GM12875 (cell line): ENCODE results near the gene IGFBP2.

Source experiments
- H3K4me3 ChIP-seq: one replicate; pipeline ENCODE4 v1.5.1; 2011; ENCODE audit warnings: low read depth, low read length, control low read depth
- CTCF ChIP-seq: IDR thresholded peaks from 2 replicates; pipeline ENCODE4 v1.5.1; 2011; ENCODE audit warnings: low read depth, mild to moderate bottlenecking, control low read depth, inconsistent platforms, low read length, moderate library complexity, borderline replicate concordance; ENCODE audit not compliant: insufficient read depth

Gene IGFBP2

GRCh38 chr2:216661639-216662375, 28.6 kb downstream of the IGFBP2 start:
- no peak overlapping the region for H3K4me3 ChIP-seq
- peak; percentile 11; the same call in 1 of the 2 replicates for TF ChIP-seq CTCF

- no peak overlapping the region for H3K4me3 ChIP-seq
- no peak for TF ChIP-seq CTCF
Measured at GRCh38 chr2:216663106-216663505, 29.9 kb downstream of the IGFBP2 start.

GRCh38 chr2:216663846-216664245, 30.6 kb downstream of the IGFBP2 start:
- no peak for TF ChIP-seq CTCF
- H3K4me3 ChIP-seq = no peak overlapping the region

- no peak overlapping the region for H3K4me3 ChIP-seq
- TF ChIP-seq CTCF = 0 out of 2 replicates have a peak, but pooled peaks have one; percentile 10
Measured at GRCh38 chr2:216664593-216665034, 31.4 kb downstream of the IGFBP2 start.

GRCh38 chr2:216665242-216665641, 32.0 kb downstream of the IGFBP2 start:
- no peak for TF ChIP-seq CTCF
- H3K4me3 ChIP-seq = no peak overlapping the region

GRCh38 chr2:216665717-216666116, 32.5 kb downstream of the IGFBP2 start:
- H3K4me3 ChIP-seq = no peak overlapping the region
- no peak for TF ChIP-seq CTCF

GRCh38 chr2:216666461-216667233, 33.4 kb downstream of the IGFBP2 start:
- TF ChIP-seq CTCF = peak; percentile 99
- H3K4me3 ChIP-seq = no peak overlapping the region
